H9 (cell line): Measurements from ENCODE around the gene LTA4H. TPM values are rescaled to one million over a fixed set of nuclear protein-coding genes. Genes with fewer than 3 reads are reported as not detected.

Experiments used
- DNase-seq: peaks from one replicate; pipeline ENCODE4 v3.0.0-alpha.2; 2017
- H2AFZ ChIP-seq: one replicate; pipeline ENCODE4 v1.6.1; 2013; ENCODE audit warnings: mild to moderate bottlenecking, low read length, control low read depth, moderate library complexity
- H2AK5ac ChIP-seq: 2 replicates; pipeline ENCODE4 v1.6.1; 2013; ENCODE audit warnings: low read length, control low read depth, mixed read lengths; ENCODE audit not compliant: insufficient read length
- H2BK120ac ChIP-seq: one replicate; pipeline ENCODE4 v1.6.1; 2013; ENCODE audit warnings: low read depth, mild to moderate bottlenecking, low read length, control low read depth, inconsistent platforms; ENCODE audit not compliant: poor library complexity, severe bottlenecking
- H2BK12ac ChIP-seq: 2 replicates; pipeline ENCODE4 v1.6.1; 2013; ENCODE audit warnings: low read length, control low read depth, mixed read lengths, low read depth; ENCODE audit not compliant: insufficient read length
- H2BK15ac ChIP-seq: 2 replicates; pipeline ENCODE4 v1.6.1; 2013; ENCODE audit warnings: low read depth, low read length, control low read depth
- H2BK20ac ChIP-seq: one replicate; pipeline ENCODE4 v1.6.1; 2013; ENCODE audit warnings: low read depth, mild to moderate bottlenecking, low read length, control low read depth, inconsistent platforms; ENCODE audit not compliant: poor library complexity, severe bottlenecking
- H2BK5ac ChIP-seq: 2 replicates; pipeline ENCODE4 v1.6.1; 2013; ENCODE audit warnings: low read length, control low read depth, mixed read lengths; ENCODE audit not compliant: insufficient read length
- H3K14ac ChIP-seq: 2 replicates; pipeline ENCODE4 v1.6.1; 2013; ENCODE audit warnings: low read length, control low read depth; ENCODE audit not compliant: insufficient read depth
- H3K18ac ChIP-seq: 2 replicates; pipeline ENCODE4 v1.6.1; 2013; ENCODE audit warnings: low read depth, mild to moderate bottlenecking, mixed read lengths, low read length, control low read depth; ENCODE audit not compliant: insufficient read length
- H3K23ac ChIP-seq: 2 replicates; pipeline ENCODE4 v1.6.1; 2013; ENCODE audit warnings: low read length, control low read depth, mixed read lengths, low read depth; ENCODE audit not compliant: insufficient read length
- H3K23me2 ChIP-seq: 2 replicates; pipeline ENCODE4 v1.6.1; 2013; ENCODE audit warnings: low read depth, mild to moderate bottlenecking, mixed read lengths, low read length, control low read depth; ENCODE audit not compliant: insufficient read length, poor library complexity, severe bottlenecking
- H3K27ac ChIP-seq: 2 replicates; pipeline ENCODE4 v1.5.1; 2013; ENCODE audit warnings: low read length, control low read depth, mixed read lengths, low read depth; ENCODE audit not compliant: insufficient read length
- H3K27me3 ChIP-seq: 2 replicates; pipeline ENCODE4 v1.6.1; 2013; ENCODE audit warnings: low read length, control low read depth, inconsistent platforms; ENCODE audit not compliant: insufficient read depth
- H3K4ac ChIP-seq: 2 replicates; pipeline ENCODE4 v1.6.1; 2013; ENCODE audit warnings: low read depth, mild to moderate bottlenecking, control low read depth, inconsistent platforms, low read length, moderate library complexity
- H3K4me1 ChIP-seq: 2 replicates; pipeline ENCODE4 v1.6.1; 2013; ENCODE audit warnings: low read length, control low read depth, inconsistent platforms; ENCODE audit not compliant: insufficient read depth
- H3K4me2 ChIP-seq: 2 replicates; pipeline ENCODE4 v1.6.1; 2013; ENCODE audit warnings: low read length, control low read depth, mixed read lengths; ENCODE audit not compliant: insufficient read length, insufficient read depth
- H3K56ac ChIP-seq: 2 replicates; pipeline ENCODE4 v1.6.1; 2013; ENCODE audit warnings: low read depth, mild to moderate bottlenecking, mixed read lengths, low read length, control low read depth; ENCODE audit not compliant: insufficient read length
- H3K79me1 ChIP-seq: 2 replicates; pipeline ENCODE4 v1.6.1; 2013; ENCODE audit warnings: low read depth, mild to moderate bottlenecking, moderate library complexity, low read length, control low read depth, inconsistent platforms; ENCODE audit not compliant: insufficient read depth, poor library complexity, severe bottlenecking
- H3K79me2 ChIP-seq: 2 replicates; pipeline ENCODE4 v1.6.1; 2013; ENCODE audit warnings: low read length, control low read depth, inconsistent platforms; ENCODE audit not compliant: insufficient read depth
- H3K9ac ChIP-seq: 2 replicates; pipeline ENCODE4 v1.6.1; 2013; ENCODE audit warnings: low read length, control low read depth, mixed read lengths; ENCODE audit not compliant: insufficient read length; ENCODE audit errors: extremely low read depth
- H3K9me3 ChIP-seq: one replicate; pipeline ENCODE4 v1.6.1; 2013; ENCODE audit warnings: low read depth, low read length, inconsistent platforms; ENCODE audit not compliant: control insufficient read depth
- H3T11ph ChIP-seq: one replicate; pipeline ENCODE4 v1.6.1; 2013; ENCODE audit warnings: mild to moderate bottlenecking, low read length, control low read depth, inconsistent platforms
- H4K20me1 ChIP-seq: one replicate; pipeline ENCODE4 v1.6.1; 2013; ENCODE audit not compliant: control insufficient read depth, insufficient read length, insufficient read depth
- H4K5ac ChIP-seq: 2 replicates; pipeline ENCODE4 v1.6.1; 2013; ENCODE audit warnings: low read depth, mild to moderate bottlenecking, mixed read lengths, low read length, control low read depth; ENCODE audit not compliant: insufficient read length
- H4K8ac ChIP-seq: replicated peaks from 2 replicates; pipeline ENCODE4 v1.6.1; 2013; ENCODE audit warnings: low read length, control low read depth, mixed read lengths, low read depth; ENCODE audit not compliant: insufficient read length
- H4K91ac ChIP-seq: 2 replicates; pipeline ENCODE4 v1.6.1; 2013; ENCODE audit warnings: low read depth, mild to moderate bottlenecking, moderate library complexity, mixed read lengths, low read length, control low read depth; ENCODE audit not compliant: insufficient read length
- H3K27ac Mint-ChIP-seq, 3 experiments: 2 replicates in 2 of 3; 3 replicates in 1 of 3; pipeline ENCODE4 v1.8.0; 2020 to 2021; ENCODE audit warnings: mixed read lengths in 3 of 3, mild to moderate bottlenecking in 1 of 3, moderate library complexity in 1 of 3
- H3K27me3 Mint-ChIP-seq: 2 replicates; pipeline ENCODE4 v1.8.0; 2021; ENCODE audit warnings: low read depth, mild to moderate bottlenecking, moderate library complexity, mixed read lengths
- H3K36me3 Mint-ChIP-seq, 3 experiments: 2 replicates in 2 of 3; 3 replicates in 1 of 3; pipeline ENCODE4 v1.8.0; 2020 to 2021; ENCODE audit warnings: low read depth in 3 of 3, mixed read lengths in 3 of 3; ENCODE audit not compliant: insufficient read depth in 1 of 3
- H3K4me1 Mint-ChIP-seq, 2 experiments: 2 replicates each; pipeline ENCODE4 v1.8.0; 2020; ENCODE audit warnings: mixed read lengths in 2 of 2
- H3K4me3 Mint-ChIP-seq, 2 experiments: 2 replicates in 1 of 2; 3 replicates in 1 of 2; pipeline ENCODE4 v1.8.0; 2020 to 2021; ENCODE audit warnings: mild to moderate bottlenecking in 2 of 2, mixed read lengths in 2 of 2, moderate library complexity in 1 of 2
- H3K9me3 Mint-ChIP-seq, 2 experiments: 2 replicates in 1 of 2; 3 replicates in 1 of 2; pipeline ENCODE4 v1.8.0; 2020; ENCODE audit warnings: mild to moderate bottlenecking in 2 of 2, mixed read lengths in 2 of 2, moderate library complexity in 1 of 2
- WGBS: extraction: QIAGEN DNeasy Blood & Tissue Kit; methylation state at CpG from one replicate; pipeline ENCODE4 v1.1.7; 2013; ENCODE audit warnings: missing lambda C conversion rate, low lambda C conversion rate, mixed read lengths; ENCODE audit not compliant: insufficient read length; ENCODE audit errors: extremely low coverage; 5-methylcytosine and 5-hydroxymethylcytosine counted together
- total RNA-seq: library from RNA; stranded (reverse); gene quantifications from 2 replicates; pipeline ENCODE4 v1.2.1, GENCODE V29; 2021
- TF ChIP-seq, protein P1 (sequence below): fragments of 200-600 bp; sonication (generic); conservative IDR thresholded peaks from 3 replicates; pipeline ENCODE4 v1.8.0; 2021; ENCODE audit warnings: antibody characterized with exemption, mild to moderate bottlenecking

Gene LTA4H
- total RNA-seq, 1 experiment from 2014 or later, result 144 TPM

DNA sequence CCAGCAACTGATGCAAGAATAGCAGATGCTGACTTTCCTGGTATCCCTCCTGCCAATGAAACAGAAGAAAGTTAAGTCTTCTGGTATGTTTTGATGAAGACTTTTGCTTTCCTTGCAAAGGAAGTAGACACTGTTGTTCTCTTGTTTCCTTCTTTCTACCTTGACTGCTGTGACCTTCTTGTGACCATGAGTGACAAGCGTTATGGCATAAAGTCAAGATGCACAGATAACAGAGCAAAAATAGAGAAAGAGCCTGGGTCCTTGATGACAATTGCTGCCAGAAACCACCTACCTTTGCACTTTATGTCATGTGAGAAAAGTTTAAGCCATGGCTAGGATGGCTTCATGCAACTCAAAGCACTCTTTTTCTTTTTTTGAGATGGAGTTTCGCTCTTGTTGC, 49.2 kb upstream of the LTA4H start:
- DNase-seq, result no peak
- Mint-ChIP-seq H3K4me1 (peaks cover 7 to 14% of the 10 kb centered on the region in 2 experiments; a peak in 3 of 4 replicates), H3K27ac (no peak overlapping the region), H3K9me3 (peaks cover 28 to 29% of the 10 kb centered on the region in 2 experiments), H3K27me3 (peaks cover 3% of the 10 kb centered on the region; the same call in 1 of the 2 replicates), H3K36me3 (peaks cover 13 to 16% (median 15%) of the 10 kb centered on the region in 3 experiments), H3K4me3 (no peak overlapping the region)
- H3K14ac ChIP-seq, result no peak overlapping the region
- H3K27me3 ChIP-seq, result no peaks in the 10 kb centered on the region
- no peaks in the 10 kb centered on the region for H3K23me2 ChIP-seq
- no peak overlapping the region for H3K27ac ChIP-seq
- no peak overlapping the region for H2BK12ac ChIP-seq
- H4K5ac ChIP-seq, result no peak overlapping the region
- H2AK5ac ChIP-seq, result no peak overlapping the region
- no peak overlapping the region for H3K18ac ChIP-seq
- H3K56ac ChIP-seq, result no peak overlapping the region
- no peak overlapping the region for H2BK20ac ChIP-seq
- H3K79me1 ChIP-seq, result no peaks in the 10 kb centered on the region
- no peak overlapping the region for H3K4ac ChIP-seq
- no peak overlapping the region for H4K91ac ChIP-seq
- H3K79me2 ChIP-seq, result no peaks in the 10 kb centered on the region
- H2AFZ ChIP-seq, result no peak overlapping the region
- H2BK120ac ChIP-seq, result no peak overlapping the region
- H3K9ac ChIP-seq, result no peak overlapping the region
- TF ChIP-seq, protein P1, sequence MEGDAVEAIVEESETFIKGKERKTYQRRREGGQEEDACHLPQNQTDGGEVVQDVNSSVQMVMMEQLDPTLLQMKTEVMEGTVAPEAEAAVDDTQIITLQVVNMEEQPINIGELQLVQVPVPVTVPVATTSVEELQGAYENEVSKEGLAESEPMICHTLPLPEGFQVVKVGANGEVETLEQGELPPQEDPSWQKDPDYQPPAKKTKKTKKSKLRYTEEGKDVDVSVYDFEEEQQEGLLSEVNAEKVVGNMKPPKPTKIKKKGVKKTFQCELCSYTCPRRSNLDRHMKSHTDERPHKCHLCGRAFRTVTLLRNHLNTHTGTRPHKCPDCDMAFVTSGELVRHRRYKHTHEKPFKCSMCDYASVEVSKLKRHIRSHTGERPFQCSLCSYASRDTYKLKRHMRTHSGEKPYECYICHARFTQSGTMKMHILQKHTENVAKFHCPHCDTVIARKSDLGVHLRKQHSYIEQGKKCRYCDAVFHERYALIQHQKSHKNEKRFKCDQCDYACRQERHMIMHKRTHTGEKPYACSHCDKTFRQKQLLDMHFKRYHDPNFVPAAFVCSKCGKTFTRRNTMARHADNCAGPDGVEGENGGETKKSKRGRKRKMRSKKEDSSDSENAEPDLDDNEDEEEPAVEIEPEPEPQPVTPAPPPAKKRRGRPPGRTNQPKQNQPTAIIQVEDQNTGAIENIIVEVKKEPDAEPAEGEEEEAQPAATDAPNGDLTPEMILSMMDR, result no peak
- WGBS, result no CpG with 5 or more reads among the region's 2 CpGs
- H3K4me2 ChIP-seq, result no peak overlapping the region
- H2BK5ac ChIP-seq, result no peak overlapping the region
- H3T11ph ChIP-seq, result no peak overlapping the region
- no peaks in the 10 kb centered on the region for H3K4me1 ChIP-seq
- H2BK15ac ChIP-seq, result no peak overlapping the region
- no peak overlapping the region for H4K8ac ChIP-seq
- no peaks in the 10 kb centered on the region for H3K9me3 ChIP-seq
- H4K20me1 ChIP-seq, result no peaks in the 10 kb centered on the region
- H3K23ac ChIP-seq, result no peak overlapping the region
